ENCODE results near the gene THEMIS.

GRCh38 chr6:127851197-127851596 is 49.7 kb downstream of the THEMIS start:
- no peak for TF ChIP-seq GATA2 (IDR thresholded peaks at IDR 0.05; ENCODE audit: low read depth, low read length)
- TF ChIP-seq GATA3 (IDR thresholded peaks at IDR 0.05; ENCODE audit: low read depth, low read length), result no peak
